Activated naive CD4-positive, alpha-beta T cell (primary cell): ENCODE measurements around the gene ZNF469.

ENCODE experiments used
- DNase-seq, 4 experiments: peaks; one replicate each; lab custom pipeline; 2025; lab: John Stamatoyannopoulos, UW

ZNF469 gene, protein sequence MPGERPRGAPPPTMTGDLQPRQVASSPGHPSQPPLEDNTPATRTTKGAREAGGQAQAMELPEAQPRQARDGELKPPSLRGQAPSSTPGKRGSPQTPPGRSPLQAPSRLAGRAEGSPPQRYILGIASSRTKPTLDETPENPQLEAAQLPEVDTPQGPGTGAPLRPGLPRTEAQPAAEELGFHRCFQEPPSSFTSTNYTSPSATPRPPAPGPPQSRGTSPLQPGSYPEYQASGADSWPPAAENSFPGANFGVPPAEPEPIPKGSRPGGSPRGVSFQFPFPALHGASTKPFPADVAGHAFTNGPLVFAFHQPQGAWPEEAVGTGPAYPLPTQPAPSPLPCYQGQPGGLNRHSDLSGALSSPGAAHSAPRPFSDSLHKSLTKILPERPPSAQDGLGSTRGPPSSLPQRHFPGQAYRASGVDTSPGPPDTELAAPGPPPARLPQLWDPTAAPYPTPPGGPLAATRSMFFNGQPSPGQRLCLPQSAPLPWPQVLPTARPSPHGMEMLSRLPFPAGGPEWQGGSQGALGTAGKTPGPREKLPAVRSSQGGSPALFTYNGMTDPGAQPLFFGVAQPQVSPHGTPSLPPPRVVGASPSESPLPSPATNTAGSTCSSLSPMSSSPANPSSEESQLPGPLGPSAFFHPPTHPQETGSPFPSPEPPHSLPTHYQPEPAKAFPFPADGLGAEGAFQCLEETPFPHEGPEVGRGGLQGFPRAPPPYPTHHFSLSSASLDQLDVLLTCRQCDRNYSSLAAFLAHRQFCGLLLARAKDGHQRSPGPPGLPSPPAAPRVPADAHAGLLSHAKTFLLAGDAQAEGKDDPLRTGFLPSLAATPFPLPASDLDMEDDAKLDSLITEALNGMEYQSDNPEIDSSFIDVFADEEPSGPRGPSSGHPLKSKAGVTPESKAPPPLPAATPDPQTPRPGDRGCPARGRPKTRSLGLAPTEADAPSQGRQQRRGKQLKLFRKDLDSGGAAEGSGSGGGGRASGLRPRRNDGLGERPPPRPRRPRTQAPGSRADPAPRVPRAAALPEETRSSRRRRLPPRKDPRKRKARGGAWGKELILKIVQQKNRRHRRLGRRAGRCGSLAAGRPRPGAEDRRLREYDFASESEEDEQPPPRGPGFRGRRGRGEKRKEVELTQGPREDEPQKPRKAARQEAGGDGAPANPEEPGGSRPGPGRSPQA (N-terminal part only)

DNA sequence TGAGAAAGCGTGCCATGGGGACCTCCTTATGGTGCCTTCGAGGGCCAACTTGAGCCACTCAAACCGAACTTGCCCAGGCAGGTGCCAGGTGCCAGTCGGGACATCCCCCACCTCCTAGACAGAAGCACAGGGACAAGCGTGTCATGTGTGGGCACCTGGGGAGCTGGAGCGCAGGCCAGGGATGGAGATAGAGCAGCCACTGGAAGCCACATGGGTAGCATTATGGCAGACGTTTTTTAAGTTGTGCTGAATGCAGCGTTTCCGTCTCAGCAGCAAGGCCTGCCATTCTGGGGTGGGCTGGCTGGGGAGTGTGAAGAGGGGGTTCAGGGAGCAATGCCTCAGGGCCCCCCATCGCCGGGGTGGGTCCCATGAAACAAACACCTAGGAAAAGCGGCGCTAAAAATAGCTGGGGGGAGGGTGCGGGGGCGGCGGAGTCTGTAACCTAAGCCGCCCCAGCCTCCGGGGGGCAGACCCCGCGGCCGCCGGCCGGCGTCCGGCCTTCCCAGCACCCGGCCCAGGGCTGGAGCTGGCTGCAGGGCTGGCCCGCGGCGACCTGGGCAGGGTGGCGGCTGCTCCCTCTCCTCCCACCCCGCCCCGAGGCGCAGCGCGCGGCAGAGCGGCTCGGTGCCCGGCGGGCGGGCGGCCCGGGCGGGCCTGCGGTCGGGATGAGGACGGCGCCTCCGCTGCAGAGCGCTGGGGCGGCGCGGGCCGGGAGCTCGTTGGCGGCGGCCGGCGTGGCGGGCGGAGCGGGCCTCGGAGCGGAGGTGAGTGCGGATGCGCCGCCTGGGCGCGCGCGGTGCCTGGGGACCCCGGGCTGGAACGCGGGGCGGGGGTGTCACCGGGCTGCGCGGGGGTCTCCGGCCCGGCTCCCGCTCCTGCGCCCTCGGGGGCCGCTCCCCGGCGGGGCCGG is at the start of gene ZNF469:
Gene ZNF469 (plus strand): TSS at position 469 of the 910 bp plus-strand sequence. CDS start 44,512 bp downstream, outside the sequence.
- DNase-seq = no peak

DNA sequence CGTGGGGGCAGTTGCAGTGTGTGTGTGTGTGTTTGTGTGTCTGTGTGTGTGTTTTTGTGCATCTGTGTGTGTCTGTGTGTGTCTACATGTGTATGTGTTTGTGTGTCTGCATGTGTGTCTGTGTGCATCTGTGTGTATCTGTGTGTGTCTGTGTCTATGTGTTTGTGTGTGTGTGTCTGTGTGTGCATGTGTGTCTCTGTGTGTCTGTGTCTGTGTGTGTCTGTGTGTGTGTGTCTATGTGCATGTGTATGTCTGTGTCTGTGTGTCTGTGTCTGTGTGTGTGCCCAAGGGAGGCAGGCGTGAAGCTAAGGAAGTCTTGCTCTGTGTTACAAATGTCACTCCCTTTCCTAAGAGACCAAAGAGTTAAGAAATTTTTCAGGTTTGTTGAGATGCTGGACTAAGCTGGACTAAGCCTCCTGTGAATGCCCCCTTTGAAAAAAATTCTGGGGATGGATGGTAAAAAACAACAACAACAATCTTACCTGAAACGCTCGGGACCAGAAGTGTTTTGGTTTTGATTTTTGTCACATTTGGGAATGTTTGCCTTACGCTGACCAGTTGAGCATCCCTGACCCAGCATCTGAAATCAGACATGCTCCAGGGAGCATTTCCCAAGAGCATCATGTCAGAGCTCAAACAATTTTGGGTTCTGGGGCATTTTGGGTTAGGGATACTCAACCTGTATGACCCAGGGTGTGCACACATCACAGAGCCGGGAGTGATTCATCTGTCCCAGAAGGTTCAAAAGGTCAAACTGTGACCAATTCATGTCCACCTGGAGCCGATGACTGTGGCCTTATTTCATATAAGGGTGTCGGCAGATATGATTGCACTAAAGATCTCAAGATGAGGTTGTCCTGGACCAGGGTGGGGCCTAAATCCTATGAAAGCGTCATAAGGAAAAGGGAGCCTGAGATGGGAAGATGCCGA is 48.6 kb upstream of the ZNF469 start:
- DNase-seq = no peak

DNA sequence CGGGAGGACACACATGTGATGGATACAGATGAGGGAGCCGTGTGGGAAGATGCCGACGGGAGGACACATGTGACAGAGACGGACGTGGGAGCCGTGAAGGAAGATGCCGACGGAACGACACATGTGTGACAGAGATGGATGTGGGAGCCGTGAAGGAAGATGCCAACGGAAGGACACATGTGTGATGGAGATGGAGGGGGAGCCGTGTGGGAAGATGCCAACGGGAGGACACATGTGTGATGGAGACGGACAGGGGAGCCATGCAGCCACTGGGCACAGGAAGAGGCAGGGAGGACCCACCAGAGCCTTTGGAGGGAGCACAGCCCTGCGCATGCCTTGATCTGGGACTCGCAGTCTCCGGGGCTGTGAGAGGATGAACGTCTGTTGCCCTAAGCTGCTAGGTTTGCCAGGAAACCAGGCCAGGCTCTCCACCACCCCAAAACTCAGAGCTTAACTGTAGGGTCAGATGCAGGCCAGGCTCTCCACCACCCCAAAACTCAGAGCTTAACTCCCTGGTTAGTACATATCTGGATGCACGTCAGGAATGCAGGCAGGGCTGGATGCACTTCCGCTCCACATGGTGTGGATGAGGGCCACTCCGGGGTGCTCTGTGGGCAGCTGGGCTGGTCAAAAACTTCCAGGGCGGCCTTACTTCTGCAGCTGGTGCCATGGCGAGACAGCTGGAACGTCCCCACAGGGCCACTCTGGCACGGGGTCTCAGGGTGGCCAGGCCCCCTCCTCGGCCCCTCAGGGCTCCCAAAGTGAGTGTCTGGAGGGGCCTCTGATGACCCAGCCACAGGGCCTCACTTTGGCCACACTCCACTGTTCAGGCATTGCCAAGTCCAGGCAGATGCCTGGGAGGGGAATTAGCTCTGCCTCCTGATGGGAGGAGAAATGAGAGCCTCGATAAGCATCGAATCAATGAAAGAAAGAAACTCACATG is 47.7 kb upstream of the ZNF469 start:
- no peak for DNase-seq

DNA sequence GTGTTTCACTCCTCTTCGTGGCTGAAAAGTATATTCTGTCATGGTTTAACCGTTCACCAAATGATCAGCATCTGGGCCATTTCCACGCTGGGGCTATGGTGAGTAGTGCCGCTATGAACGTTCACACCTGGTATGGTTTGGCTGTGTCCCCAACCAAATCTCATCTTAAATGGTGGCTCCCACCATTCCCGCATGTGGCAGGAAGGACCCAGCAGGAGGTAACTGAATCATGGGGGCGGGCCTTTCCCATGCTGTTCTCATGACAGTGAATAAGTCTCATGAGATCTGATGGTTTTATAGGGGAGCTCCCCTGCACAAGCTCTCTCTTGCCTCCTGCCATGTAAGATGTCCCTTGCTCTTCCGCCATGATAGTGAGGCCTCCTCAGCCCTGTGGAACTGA is 45.7 kb upstream of the ZNF469 start:
- DNase-seq = no peak

DNA sequence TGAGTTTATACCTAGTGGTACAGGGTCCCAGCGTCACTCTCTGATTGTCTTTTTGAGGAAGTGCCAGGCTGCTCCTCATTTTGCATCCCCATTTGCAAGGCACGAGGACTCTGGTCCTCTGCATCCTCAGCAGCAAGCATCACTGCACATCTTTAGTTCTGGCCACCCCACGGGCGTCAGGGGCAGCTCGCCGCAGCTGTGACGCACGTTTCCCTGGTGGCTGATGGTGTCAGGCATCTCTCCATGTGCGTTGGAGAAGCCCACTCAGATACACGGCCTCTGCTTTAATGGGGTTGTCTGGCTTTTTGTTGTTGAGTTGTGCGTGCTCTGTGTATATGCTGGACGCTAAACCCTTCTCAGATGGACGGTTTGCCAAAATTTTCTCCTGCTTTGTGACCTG is 45.2 kb upstream of the ZNF469 start:
- DNase-seq = no peak

DNA sequence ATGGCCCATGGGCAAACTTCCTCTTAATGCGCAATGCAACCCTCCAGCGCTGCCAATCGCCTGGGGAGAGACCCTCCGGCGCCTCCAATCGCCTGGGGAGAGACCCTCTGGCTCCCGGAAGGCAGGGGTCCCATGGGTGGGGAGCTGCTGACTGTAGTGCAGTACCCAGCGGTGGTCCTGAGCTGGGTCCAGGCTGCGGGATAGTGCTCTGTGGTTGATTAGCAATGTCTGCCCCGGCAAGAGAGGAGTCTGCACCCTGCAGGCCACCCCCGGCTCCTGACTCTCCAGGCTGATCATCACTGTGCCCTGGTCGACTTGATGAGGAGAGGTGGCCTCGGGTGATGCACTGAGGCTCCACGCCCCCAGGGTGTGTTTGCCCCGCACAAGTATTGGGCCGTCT is 44.6 kb upstream of the ZNF469 start:
- no peak for DNase-seq

DNA sequence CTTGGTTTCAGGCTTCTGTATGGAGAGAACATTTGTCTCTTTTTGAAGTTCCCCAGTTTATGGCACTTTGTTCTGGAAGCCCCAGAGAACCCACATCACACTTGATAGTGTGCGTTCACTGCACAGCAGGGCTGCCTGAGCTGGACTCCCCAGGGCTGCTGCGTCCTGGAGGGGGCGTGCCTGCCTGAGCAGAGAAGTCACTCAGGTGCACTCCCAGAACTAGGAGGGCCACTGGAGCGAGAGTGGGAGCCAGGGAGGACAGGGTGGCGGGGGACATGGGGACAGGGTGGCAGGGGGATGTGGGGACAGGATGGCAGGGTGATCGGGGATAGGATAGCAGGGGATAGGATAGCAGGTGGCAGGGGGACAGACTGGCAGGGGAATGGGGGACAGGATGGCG is 43.9 kb upstream of the ZNF469 start:
- no peak for DNase-seq

DNA sequence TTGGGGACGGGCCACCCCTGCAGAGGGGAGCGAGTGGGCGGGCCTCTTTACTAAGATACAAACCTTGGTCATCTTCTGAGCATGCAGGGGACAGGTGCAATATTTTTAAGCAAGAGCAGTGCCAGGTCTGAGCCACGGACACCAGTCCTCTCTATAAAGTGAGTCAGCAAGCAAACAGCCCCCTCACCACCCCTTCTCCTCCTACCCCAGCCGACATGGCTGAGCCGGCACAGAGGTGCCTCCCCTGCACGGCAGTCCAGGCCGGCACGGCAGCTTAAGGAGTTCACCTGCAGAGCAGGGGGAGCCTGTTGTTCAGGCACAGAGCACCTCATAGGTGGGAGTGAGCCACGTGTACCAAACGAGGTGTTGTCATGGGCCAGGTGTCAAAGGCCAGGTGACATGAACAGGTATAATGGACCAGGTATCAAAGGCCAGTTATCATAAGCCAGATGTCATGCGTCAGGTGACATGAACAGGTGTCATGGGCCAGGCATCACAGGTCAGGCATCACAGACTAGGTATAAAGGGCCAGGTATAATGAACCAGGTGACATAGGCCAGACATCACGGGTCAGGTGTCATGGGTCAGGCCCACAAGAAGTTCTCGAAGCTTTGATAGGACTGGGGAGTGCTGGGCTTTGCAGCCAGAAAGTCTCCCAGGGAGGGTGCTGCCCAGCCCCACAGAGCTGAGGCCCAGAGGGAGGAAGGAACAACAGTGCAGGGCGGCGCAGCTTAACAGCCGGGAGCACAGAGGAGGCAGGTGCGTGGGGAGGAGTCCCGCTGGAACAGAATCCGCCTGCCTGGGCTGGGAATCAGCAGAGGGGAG is 42.6 kb upstream of the ZNF469 start:
- no peak for DNase-seq

DNA sequence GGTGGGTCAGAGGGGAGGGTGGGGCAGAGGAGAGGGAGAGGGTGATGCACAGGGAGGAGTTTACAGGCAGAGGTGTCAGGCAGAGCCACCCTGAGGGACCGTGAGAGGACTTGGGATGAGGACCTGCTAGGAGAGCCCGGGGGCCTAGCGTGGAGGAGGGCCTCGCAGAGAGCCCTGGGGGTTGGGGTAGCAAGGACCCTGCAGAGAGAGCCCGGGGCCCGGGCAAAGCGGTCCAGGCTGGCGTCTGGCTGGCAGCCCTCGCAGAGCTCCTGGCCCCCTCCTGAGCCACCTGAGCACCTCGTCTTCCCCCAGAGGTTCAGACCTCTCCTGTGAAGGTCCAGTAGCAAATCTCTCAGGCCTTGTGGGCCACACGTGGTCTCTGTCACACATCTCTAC is 42.0 kb upstream of the ZNF469 start:
- DNase-seq = no peak

DNA sequence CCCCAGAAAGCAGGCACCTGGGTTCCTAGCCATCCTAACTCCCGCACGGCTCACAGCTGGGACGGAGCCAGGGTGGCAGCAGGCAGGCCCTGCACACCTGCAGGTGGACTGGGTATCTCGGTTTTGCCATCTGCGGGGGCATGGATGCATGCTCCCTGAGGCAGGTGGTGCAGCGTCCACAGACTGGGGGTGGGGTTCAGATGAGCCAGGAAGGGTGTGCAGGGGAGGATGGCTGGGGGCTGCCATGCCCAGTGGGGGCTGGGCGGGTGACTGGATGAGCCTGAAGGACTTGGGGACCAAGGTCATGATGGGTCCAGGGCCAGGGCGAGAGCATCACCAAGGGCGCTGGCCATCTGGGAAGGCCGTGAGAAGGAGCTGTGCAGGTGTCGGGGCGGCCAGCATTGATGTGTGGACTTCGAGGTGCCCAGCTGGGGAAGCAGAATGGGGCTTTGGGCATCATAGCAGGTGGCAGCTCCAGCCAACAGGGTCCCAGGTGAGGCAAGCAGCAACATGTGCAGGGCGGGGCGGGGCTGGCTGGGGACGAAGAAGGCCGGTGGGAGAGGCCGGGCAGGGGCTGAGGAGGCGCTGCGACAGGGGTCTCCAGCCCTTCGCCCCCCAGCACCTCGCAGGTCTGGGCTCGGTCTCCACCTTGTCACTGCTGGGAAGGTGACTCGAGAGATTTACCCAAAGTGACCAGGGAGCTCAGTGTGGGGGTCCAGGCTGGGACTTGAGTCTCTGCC is 41.0 kb upstream of the ZNF469 start:
- no peak for DNase-seq

DNA sequence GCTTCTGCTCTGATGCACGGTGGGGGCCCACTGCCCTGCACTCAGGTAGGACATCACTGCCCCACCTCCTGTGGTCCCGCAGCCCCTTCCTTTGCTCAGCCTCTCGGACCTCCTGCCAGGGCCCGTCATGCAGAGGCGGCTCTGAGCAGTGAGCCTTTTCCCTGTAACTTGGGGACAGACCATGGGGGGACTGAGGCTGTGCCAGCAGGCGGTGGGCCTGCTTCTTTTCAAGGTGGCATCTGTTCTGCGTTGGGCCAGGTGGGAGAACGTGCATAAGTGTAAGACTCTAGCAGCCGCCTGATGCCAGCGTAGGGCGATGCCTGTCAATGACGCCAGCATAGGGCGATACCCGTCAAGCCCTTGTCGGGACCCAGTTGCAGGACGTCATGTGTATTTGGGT is 40.3 kb upstream of the ZNF469 start:
- no peak for DNase-seq

DNA sequence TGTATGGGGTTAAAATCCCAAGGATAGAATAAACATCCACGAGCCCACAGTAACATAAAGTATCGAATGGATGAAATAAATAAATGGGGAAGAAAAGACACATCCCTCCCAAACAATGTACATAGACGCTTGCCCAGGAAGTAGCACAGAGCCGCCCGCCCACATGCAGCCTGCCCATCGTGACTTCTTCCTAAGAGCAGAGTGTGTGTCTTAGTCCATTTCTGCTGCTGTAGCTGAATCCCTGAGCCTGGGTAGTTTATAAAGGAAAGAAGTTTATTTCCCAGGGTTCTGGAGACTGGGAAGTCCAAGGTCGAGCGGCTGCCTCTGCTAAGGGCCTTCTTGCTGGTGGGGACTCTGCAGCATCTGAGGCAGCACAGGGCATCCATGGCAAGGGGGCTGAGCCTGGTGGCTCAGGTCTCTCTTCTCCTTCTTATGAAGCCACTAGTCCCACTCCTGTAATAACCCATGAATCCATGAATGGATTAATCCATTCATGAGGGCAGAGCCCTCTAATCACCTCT is 39.4 kb upstream of the ZNF469 start:
- DNase-seq = no peak

DNA sequence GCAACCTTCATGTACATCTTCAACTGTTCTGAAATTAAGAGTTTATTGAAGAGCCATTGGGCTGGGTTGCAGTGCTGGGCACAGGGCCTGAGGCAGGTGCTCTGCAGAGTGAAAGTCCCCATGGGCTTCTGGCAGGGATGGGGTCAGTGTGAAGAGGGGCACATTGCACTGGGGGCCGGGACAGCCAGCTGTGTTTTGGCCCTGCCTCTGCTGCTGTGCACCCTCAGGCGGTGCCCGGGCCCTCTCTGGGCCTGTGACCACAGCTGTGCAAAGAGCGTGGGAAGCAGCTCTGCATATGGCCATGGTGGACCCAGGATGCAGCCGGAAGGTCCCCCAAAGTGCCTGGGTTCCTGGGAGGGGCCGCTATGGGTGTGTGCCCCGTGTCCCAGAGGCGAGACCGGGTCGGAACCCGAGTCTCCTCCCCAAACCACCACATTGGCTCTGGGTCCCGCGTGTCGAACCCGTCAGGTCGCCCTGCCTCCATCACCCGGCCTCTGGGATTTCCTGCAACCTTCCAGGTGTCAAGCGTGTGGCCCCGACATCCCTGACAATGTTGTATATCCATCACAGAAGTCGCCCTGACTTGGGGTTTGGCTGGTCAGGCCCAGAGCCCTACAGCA is 38.2 kb upstream of the ZNF469 start:
- no peak for DNase-seq

DNA sequence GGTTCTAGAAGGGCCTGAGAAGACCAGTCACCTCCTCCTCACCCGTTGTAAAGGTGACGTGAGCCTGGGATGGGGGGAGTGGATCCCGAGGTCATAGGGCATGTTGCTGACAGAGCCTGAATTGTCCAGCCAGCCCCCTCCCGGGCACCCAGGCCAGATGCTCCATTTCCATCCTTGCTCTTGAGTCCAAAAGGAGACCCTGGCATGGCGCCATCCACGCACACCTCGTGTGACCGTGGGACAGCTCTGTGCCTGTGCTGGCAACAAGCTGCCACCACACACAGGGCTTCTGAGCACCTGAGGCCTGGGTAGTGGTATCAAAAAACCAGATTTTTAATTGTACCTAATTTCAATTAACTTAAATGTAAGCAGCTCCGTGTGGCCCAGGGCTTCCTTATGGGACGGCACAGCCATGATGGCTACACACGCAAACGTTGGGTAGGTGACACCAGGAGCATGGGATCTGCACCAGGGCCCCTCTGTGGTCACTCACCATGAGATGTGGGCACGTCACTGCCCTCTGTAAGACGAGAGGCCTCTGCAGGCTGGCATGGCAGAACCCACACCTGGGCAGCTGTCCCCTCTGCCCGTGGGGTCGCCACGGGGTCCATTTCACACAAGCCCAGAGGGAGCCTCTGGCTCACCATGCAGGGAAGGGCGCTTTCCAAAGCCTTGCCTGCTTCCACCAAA is 37.6 kb upstream of the ZNF469 start:
- DNase-seq = no peak

DNA sequence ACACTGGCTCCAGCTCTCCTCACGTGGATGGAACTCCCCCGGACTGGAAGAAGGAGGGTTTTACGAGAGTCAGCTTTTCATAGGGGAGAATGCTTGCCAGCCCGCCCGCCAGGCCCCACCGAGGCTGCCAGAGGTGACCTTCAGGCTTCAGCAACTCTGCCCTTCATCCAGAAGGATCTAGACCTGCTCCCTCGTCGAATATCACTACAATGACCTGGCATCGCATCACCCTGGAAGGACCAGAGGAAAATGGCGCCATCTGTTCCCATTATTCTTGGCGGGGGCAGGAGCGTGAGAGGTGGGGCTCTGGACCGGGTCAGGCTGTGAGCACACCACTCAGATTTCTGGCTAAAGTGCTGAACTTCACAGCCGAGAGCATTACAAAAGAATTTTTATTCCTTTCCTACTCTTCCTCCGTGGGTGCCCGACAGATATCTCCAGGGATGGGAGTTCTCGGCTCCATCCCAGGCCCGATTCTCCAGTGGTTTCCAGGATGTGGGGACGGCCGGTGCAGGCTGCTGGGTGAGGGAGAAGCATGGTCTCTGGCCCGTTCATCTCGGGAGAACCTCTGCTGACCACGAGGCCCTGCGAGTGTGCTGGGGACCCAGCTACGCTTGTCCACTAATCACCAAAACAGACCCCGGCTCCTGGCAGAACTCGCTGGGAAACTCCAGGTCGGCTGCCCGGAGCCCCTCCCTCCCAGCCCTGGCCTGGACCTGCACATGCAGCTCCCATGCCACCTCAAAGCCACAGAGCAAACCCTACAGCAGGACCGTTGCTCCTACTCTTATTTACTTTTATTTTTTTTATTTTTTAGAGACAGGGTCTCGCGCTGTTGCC is 36.8 kb upstream of the ZNF469 start:
- no peak for DNase-seq
